Activated CD4-positive, alpha-beta T cell treated with anti-CD3 and anti-CD28 coated beads, Interleukin-2, amount 10 ng/mL, durations not matched to agents 7 days and 5 days (primary cell): ENCODE data around the gene EIF3F. TPM values are rescaled to one million over a fixed set of nuclear protein-coding genes. Genes with fewer than 3 reads are reported as not detected.

ENCODE experiments used
- CTCF ChIA-PET: fragments of 350-600 bp; sonication (Branson Sonifier 250); formaldehyde crosslinking; loops from one replicate; lab custom pipeline; 2021; ENCODE audit warnings: antibody characterized with exemption; lab: Charles Lee
- POLR2A ChIA-PET: fragments of 350-600 bp; sonication (Branson Sonifier 250); formaldehyde crosslinking; loops from one replicate; lab custom pipeline; 2021; ENCODE audit warnings: antibody characterized with exemption; lab: Charles Lee
- DNase-seq: peaks from one replicate; pipeline ENCODE4 v3.0.0-alpha.2; 2020
- H3K27ac Mint-ChIP-seq: one replicate; pipeline ENCODE4 v1.8.0; 2021; ENCODE audit warnings: mild to moderate bottlenecking, moderate library complexity, mixed read lengths
- H3K27me3 Mint-ChIP-seq: one replicate; pipeline ENCODE4 v1.8.0; 2021; ENCODE audit warnings: mixed read lengths
- H3K36me3 Mint-ChIP-seq: one replicate; pipeline ENCODE4 v1.8.0; 2021; ENCODE audit warnings: low read depth, mixed read lengths
- H3K4me1 Mint-ChIP-seq: one replicate; pipeline ENCODE4 v1.8.0; 2021; ENCODE audit warnings: mixed read lengths
- H3K4me3 Mint-ChIP-seq: one replicate; pipeline ENCODE4 v1.8.0; 2021; ENCODE audit warnings: mild to moderate bottlenecking, moderate library complexity, mixed read lengths
- H3K9me3 Mint-ChIP-seq: one replicate; pipeline ENCODE4 v1.8.0; 2021; ENCODE audit warnings: mixed read lengths
- total RNA-seq, 2 experiments: library from RNA; stranded (reverse); gene quantifications; one replicate each; pipeline ENCODE4 v1.2.3, GENCODE V29; 2021

EIF3F gene
- total RNA-seq, 2 experiments from 2014 or later, result 256 to 262 TPM

- DNase-seq, result no peak
- H3K27ac Mint-ChIP-seq, result no peak overlapping the region
- CTCF ChIA-PET, result interaction anchor here (1.3 to 1.5 kb wide), 2 partner anchors 32 to 81 kb away, joined by 4 to 6 read pairs; no protein-coding TSS in a partner anchor
- no peaks in the 10 kb centered on the region for H3K9me3 Mint-ChIP-seq
- POLR2A ChIA-PET, result no interaction called here
- no peaks in the 10 kb centered on the region for H3K36me3 Mint-ChIP-seq
- H3K27me3 Mint-ChIP-seq, result peaks cover 50% of the 10 kb centered on the region
- H3K4me1 Mint-ChIP-seq, result peaks cover 13% of the 10 kb centered on the region
- H3K4me3 Mint-ChIP-seq, result peak overlapping the region; percentile 67
These were observed 30.9 kb downstream of the EIF3F start for GRCh38 chr11:8017894-8018483.

DNA sequence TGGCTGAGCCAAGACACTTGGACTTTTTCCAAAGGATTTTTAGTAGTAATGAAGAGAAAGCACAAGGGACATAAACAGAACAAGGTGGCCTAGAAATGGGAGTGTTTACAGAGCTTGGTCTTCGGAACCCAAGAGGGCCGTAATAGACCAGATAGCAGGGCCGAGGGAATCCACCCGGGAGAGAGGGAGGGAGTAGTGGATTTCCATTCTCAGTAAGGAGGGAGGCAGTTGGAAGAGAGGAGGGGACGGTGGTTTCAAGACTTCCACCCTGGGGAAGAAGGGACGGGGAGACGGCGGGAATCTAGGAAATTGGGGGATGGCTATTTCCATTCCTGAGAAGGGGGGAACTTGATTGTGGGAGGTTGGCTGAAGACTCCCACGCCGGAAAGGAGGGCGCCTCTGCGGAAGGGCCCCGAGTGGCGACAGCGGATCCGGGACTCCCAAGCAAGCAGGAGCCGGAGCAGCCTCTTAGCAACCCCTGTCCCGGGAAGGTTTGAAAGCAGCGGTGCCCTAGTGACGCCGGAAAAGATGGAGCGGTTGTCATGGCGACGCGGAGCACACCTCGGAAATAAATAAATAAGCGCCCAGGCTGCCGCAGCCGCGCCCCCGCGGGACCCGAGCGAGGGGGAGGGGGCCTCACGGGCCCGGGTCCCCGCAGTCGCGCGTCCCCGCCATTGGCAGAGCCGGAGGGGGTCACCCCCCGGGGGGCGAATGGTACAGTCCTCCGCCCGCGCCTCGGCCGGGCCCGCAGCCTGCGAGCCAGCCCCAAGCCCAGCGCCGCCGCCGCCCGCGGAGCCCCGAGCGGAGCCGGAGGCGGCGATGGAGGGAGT is 31.6 kb downstream of the EIF3F start:
- Mint-ChIP-seq H3K27me3 (peaks cover 48% of the 10 kb centered on the region), H3K4me1 (peaks cover 13% of the 10 kb centered on the region), H3K36me3 (no peaks in the 10 kb centered on the region), H3K4me3 (peak overlapping the region; percentile 67), H3K27ac (peak overlapping the region; percentile 47), H3K9me3 (no peaks in the 10 kb centered on the region)
- DNase-seq, result peak; percentile 70
- CTCF ChIA-PET, result interaction anchor here (1.3 to 1.5 kb wide), 2 partner anchors 32 to 80 kb away, joined by 4 to 6 read pairs; no protein-coding TSS in a partner anchor
- POLR2A ChIA-PET, result no interaction called here

- Mint-ChIP-seq H3K36me3 (no peaks in the 10 kb centered on the region), H3K9me3 (no peaks in the 10 kb centered on the region), H3K4me1 (peaks cover 13% of the 10 kb centered on the region), H3K27me3 (peaks cover 45% of the 10 kb centered on the region), H3K27ac (no peak overlapping the region), H3K4me3 (peak overlapping the region; percentile 39)
- ChIA-PET CTCF (interaction anchor here (0.9 kb wide), 1 partner anchor 14 kb away, joined by 3 read pairs; no protein-coding TSS in a partner anchor), POLR2A (no interaction called here)
- DNase-seq, result no peak
These were observed 32.4 kb downstream of the EIF3F start for GRCh38 chr11:8019314-8020243.

GRCh38 chr11:8020244-8020597 is 33.1 kb downstream of the EIF3F start:
- no peak for DNase-seq
- no peak overlapping the region for H3K27ac Mint-ChIP-seq
- peaks cover 13% of the 10 kb centered on the region for H3K4me1 Mint-ChIP-seq
- H3K4me3 Mint-ChIP-seq, result peak overlapping the region; percentile 39
- ChIA-PET CTCF (interaction anchor here (0.9 to 2.7 kb wide), 3 partner anchors 13 to 34 kb away, joined by 3 to 11 read pairs (median 7); partner anchors contain the start of gene EIF3F), POLR2A (no interaction called here)
- no peaks in the 10 kb centered on the region for H3K36me3 Mint-ChIP-seq
- H3K9me3 Mint-ChIP-seq, result no peaks in the 10 kb centered on the region
- H3K27me3 Mint-ChIP-seq, result peaks cover 45% of the 10 kb centered on the region

GRCh38 chr11:8021920-8022319 is 34.8 kb downstream of the EIF3F start:
- Mint-ChIP-seq H3K36me3 (no peaks in the 10 kb centered on the region), H3K27ac (no peak overlapping the region), H3K27me3 (peaks cover 29% of the 10 kb centered on the region), H3K9me3 (no peaks in the 10 kb centered on the region), H3K4me3 (no peak overlapping the region), H3K4me1 (peaks cover 13% of the 10 kb centered on the region)
- DNase-seq, result no peak
- ChIA-PET POLR2A (no interaction called here), CTCF (interaction anchor here (1.0 to 2.7 kb wide), 5 partner anchors 10 to 78 kb away, joined by 3 to 11 read pairs (median 5); partner anchors contain the start of gene EIF3F)

GRCh38 chr11:8022876-8023275 is 35.7 kb downstream of the EIF3F start:
- ChIA-PET POLR2A (no interaction called here), CTCF (interaction anchor here (1.2 to 2.7 kb wide), 2 partner anchors 11 to 16 kb away, joined by 3 to 11 read pairs; no protein-coding TSS in a partner anchor)
- Mint-ChIP-seq H3K27ac (no peak overlapping the region), H3K9me3 (no peaks in the 10 kb centered on the region), H3K36me3 (no peaks in the 10 kb centered on the region), H3K4me3 (no peak overlapping the region), H3K4me1 (peaks cover 13% of the 10 kb centered on the region), H3K27me3 (peaks cover 22% of the 10 kb centered on the region)
- DNase-seq, result no peak

DNA sequence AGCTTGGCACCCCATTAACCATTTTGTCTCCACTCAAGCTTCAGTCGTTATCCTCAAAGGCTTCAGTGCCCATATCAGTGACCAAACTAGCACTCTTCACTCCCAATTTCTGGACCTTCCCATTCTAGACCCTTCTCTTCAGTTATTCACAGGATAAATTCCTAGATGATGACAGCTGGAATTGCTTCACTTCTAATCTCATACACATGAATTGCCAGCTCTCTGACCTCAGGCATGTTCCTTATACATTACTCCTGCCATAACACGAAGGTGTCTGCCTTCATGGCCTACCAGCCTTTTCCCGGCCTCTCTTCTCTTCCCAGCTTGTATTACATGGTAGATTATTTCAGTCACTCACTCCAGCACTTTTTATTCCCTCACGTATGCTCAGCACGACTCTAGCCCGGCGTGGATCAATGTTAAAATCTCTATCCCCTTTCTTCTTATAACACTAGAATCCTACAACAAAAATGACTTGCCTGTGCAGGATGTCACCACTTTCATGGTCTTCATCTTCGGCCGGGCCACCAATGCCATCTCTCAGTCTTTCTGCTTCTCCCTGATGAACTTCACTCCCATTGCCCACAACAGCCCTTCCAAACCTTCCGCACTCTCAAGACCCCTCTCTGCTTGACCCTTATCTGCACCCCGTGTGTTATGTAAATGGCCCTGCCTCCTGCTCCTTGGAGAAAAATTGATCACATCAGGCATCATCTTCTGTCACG is 36.9 kb downstream of the EIF3F start:
- no peak for DNase-seq
- no peaks in the 10 kb centered on the region for H3K36me3 Mint-ChIP-seq
- H3K4me1 Mint-ChIP-seq, result peaks cover 8% of the 10 kb centered on the region
- POLR2A ChIA-PET, result interaction anchor here (0.6 kb wide), 1 partner anchor 75 kb away, joined by 3 read pairs; no protein-coding TSS in a partner anchor
- CTCF ChIA-PET, result interaction anchor here (1.2 kb wide), 1 partner anchor 17 kb away, joined by 3 read pairs; no protein-coding TSS in a partner anchor
- H3K9me3 Mint-ChIP-seq, result no peaks in the 10 kb centered on the region
- no peak overlapping the region for H3K27ac Mint-ChIP-seq
- H3K27me3 Mint-ChIP-seq, result peaks cover 19% of the 10 kb centered on the region
- no peak overlapping the region for H3K4me3 Mint-ChIP-seq

DNA sequence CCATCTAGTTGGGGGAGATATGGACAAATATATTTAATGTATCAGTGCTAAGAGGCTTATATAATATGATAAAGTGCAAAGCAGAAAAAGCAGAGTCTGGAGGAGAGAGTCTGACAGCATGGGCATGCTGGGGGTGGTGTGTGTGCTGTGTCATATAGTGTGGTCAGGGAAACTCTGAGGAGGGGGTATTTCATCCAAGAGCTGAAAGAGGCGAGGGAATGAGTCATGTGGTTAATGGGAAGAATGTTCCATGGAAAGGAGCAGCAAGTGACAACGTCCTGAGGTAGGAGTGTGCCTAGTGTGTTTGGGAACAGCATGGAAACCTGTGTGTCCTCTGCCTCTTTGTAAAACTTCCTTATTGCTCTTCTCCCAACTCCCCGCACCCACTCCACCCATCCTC is 38.0 kb downstream of the EIF3F start:
- CTCF ChIA-PET, result no interaction called here
- Mint-ChIP-seq H3K9me3 (no peaks in the 10 kb centered on the region), H3K4me3 (no peak overlapping the region), H3K27me3 (peaks cover 17% of the 10 kb centered on the region), H3K4me1 (peaks cover 5% of the 10 kb centered on the region), H3K36me3 (no peaks in the 10 kb centered on the region), H3K27ac (no peak overlapping the region)
- POLR2A ChIA-PET, result no interaction called here
- no peak for DNase-seq

DNA sequence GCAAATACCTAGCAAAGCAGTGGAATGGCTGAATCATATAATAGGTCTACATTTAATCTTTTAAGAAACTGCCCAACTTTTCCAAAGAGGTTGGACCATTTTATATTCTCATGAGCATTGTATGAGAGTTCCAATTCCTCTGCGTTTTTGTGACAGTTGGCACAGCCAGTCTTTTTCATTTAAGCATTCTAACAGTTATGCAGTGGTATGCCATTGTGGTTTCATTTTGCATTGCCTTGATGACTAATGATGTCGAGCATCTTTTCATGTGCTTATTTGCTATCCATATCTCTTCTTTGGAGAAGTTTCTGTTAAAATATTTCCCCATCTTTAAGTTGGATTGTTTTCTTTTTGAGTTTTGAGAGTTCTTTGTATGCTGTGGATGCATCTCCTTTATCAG is 38.7 kb downstream of the EIF3F start:
- Mint-ChIP-seq H3K27ac (no peak overlapping the region), H3K4me3 (no peak overlapping the region), H3K4me1 (no peaks in the 10 kb centered on the region), H3K27me3 (peaks cover 10% of the 10 kb centered on the region), H3K36me3 (no peaks in the 10 kb centered on the region), H3K9me3 (no peaks in the 10 kb centered on the region)
- CTCF ChIA-PET, result no interaction called here
- no peak for DNase-seq
- POLR2A ChIA-PET, result no interaction called here

DNA sequence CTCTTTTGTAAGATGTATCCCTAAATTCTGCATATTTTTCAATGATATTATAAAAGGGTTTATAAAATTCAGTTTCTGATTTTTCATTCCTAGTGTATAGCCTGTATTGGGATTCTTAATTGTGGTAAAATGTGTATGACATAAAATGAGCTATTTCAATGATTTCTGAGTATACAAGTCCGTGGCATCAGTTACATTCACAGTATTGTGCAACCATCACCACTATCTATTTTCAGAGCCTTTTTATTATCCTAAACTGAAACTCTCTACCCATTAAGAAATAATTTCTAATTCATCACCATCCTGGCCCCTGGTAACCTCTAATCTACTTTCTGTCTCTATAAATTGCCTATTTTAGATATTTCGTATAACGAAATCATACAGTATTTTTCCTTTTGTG is 39.8 kb downstream of the EIF3F start:
- POLR2A ChIA-PET, result no interaction called here
- H3K9me3 Mint-ChIP-seq, result no peaks in the 10 kb centered on the region
- H3K27me3 Mint-ChIP-seq, result peaks cover 6% of the 10 kb centered on the region
- CTCF ChIA-PET, result no interaction called here
- no peak for DNase-seq
- no peak overlapping the region for H3K4me3 Mint-ChIP-seq
- H3K27ac Mint-ChIP-seq, result no peak overlapping the region
- H3K4me1 Mint-ChIP-seq, result no peaks in the 10 kb centered on the region
- no peaks in the 10 kb centered on the region for H3K36me3 Mint-ChIP-seq

- ChIA-PET CTCF (interaction anchor here (1.1 kb wide), 1 partner anchor 19 kb away, joined by 3 read pairs; no protein-coding TSS in a partner anchor), POLR2A (no interaction called here)
- no peak overlapping the region for H3K27ac Mint-ChIP-seq
- peaks cover 5% of the 10 kb centered on the region for H3K27me3 Mint-ChIP-seq
- H3K4me1 Mint-ChIP-seq, result peaks cover 2% of the 10 kb centered on the region
- H3K4me3 Mint-ChIP-seq, result no peak overlapping the region
- H3K36me3 Mint-ChIP-seq, result no peaks in the 10 kb centered on the region
- DNase-seq, result no peak
- H3K9me3 Mint-ChIP-seq, result no peaks in the 10 kb centered on the region
These were observed 41.6 kb downstream of the EIF3F start for GRCh38 chr11:8028766-8029165.
